CD4-positive, alpha-beta T cell treated with Interleukin-10 for 1 hour (primary cell): ENCODE data around the gene PLEKHM1.
A peak's percentile ranks its signal among the peaks of the same experiment; 100 is the strongest.
"Not testable (repeated sequence)": the region's sequence is repeated elsewhere in the genome, so short reads cannot be mapped to it uniquely, and the experiment has no call there.

Experiments
- DNase-seq: peaks from one replicate; pipeline ENCODE4 v3.0.0-alpha.2; 2020

The PLEKHM1 gene

DNA sequence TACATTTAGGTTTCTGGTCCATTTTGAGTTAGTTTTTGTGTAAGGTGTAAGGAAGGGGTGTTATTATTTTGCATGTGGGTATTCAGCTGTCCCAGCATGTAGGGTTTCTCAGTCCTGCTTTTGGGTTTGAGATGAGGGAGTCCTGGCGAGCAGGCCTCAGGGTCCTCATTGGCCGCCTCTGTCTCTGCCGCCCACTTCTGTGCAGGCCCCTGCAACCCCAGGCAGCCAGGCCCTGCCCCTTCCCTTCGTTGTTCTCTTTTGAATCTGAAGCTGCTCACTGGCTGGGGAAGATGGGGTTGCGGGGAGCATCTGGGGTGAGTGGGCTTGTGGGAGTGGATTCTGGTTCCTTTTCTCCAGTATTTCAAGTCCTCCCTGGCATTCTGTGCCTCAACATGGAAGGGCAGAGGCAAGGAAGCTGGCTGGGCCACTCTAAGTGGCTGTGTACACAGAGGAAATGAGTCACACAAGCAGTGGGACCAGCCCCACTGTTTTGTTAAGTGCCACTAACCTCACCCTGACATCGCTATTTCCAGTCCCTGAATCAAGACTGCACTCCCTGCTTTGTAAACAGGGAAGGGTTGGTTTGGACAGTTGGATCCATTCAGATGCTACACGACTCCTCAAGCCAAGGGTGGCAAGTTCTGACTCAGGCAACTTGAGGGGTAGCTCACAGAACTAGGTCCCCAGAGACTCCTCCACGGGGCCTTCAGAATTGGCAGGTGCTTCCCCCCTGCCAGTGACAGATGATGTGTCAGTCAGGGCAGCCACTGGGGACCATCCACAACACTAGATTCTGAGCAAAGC lies 28.8 kb downstream of the PLEKHM1 start:
- DNase-seq, result peak; percentile 17

DNA sequence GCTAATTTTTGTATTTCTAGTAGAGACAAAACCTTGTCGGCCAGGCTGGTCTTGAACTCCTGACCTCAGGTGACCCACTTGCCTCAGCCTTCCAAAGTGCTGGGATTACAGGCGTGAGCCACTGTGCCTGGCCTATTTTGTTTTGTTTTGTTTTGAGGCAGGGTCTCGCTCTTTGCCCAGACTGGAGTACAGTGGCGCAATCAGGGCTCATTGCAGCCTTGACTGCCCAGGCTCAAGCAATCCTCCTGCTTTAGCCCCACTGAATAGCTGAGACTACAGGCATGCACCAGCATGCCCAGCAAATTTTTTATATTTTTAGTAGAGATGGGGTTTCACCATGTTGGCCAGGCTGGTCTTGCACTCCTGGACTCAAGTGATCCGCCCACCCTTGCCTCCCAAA lies 30.1 kb downstream of the PLEKHM1 start:
- DNase-seq, result not testable (repeated sequence)

DNA sequence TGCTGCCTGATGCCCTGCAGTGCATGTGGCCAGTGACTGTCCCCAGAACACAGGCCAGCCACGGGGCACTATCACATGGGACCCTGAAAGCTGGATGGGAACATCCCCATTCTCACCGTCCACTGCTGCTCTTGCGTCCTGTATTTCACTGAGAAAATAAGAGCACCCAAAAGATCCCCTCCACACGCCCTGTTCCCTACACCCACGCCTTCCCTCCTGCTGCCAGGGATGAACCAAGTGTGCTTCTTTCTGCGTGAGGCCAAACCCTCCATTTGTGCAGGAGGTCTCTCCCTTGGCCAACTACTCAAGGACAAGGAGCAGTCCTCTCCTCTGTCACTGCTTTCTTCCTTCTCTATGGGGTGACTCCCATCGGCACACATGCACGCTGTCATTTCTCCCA lies 36.2 kb downstream of the PLEKHM1 start:
- not testable (repeated sequence) for DNase-seq

DNA sequence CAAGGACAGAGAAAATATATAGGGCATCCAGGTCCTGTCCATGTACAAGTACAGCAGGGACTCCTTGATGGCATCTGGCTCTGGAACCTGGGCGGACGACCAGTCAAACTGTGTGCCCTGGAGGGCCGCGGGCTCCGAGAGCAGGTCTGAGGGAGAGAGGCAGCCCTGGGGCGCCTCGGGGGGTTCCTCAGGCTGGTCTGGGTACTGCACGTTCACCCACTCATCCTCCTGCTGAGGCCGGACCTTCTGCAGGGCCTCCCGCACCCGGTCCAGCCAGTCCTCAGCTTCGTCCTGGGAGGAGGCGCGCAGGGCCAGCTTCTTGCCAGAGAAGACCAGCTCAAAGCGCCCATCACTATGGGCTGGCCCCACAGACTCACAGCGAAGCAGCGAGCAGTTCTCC lies 36.8 kb downstream of the PLEKHM1 start:
- DNase-seq, result not testable (repeated sequence)

DNA sequence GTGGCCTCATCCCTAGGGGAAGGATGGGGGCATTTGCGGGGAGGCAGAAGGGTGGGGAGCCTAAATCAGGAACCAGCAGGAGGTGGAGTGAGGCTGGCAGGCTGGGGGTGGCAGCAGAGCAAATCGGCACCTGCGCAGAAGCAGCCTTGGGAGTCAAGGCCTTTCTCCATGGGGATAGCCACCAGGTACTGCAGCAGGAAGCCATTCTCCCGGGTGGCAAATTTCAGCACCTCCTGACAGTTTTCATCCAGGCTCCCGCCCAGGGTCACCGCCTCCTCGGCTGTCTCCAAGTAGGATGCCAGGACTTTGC lies 37.3 kb downstream of the PLEKHM1 start:
- DNase-seq, result not testable (repeated sequence)

DNA sequence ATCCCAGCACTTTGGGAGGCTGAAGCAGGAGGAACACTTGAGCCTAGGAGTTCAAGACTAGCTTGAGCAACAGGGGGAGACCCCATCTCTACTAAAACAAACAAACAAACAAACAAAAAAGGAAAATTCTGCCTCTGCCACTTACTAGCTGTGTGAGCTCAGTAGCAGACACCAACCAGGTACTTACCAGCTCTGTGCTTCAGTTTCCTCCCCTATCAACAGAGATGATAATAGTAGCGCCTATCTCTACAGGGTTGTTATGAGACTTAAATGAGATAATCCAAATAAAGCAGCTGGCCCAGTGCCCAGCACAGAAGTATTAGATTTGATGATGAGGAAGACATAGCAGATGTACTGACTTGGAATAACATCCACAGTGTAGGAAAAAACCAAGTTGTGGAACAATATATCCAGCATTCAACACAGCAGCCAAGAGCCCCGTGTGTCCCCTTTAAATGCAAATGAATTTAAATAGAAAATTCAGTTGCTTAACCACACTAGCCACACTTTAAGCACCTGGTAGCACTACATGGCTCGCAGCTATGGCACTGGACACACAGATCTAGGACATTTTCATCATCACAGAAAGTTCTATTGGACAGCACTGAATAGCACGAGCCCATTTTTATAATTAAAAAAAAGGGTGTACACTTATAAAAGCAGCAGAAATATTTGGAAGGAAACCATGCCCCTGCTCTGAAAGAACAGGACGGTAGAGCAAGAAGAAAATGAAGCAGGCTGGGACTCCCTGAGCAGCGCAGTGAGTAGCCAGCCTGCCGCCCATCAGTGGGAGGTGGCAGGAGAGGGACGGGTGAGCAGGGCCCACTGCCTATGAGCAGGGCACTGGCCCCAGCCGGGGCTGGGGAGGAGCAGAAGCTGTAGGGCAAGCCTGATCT lies 37.9 kb downstream of the PLEKHM1 start:
- not testable (repeated sequence) for DNase-seq

DNA sequence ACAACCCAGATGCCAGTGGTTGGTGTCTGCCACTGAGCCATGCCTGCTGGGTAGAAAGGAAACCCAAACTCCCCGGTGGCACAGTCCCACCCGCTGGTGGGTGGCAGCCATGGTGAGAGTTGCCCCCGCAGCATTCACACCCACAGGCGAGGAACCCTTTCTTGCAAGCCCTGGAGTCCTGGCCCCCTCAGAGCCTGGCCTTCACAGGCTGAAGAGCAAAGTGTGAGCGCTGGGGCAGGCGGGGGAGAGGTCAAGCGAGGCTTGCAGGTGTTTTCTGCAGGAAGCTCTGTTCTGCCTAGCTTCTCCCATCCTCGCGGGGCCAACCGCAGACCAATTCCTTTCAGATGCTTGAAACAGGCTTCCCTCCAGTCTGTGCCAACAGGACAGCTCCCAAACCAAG lies 38.9 kb downstream of the PLEKHM1 start:
- not testable (repeated sequence) for DNase-seq

DNA sequence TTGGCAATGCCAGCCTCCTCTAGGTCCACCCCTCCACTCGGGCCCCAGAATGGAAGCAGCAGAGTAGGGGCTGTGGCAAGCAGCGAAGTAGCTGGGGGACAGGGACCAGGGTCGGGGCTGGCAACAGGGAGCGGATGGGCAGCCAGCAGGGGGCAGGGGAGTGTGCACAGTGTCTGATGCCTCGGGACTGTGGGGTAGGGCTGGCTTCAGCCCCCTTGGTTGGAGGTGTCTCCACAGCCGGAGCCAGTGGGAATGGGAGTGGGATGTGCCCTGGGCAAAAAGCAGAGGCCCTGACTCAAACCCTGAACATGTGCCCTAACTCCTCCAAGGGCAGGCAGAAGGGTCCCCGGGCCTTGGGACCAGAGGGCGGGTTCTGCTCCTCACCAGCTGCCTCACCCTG lies 39.4 kb downstream of the PLEKHM1 start:
- no peak for DNase-seq

DNA sequence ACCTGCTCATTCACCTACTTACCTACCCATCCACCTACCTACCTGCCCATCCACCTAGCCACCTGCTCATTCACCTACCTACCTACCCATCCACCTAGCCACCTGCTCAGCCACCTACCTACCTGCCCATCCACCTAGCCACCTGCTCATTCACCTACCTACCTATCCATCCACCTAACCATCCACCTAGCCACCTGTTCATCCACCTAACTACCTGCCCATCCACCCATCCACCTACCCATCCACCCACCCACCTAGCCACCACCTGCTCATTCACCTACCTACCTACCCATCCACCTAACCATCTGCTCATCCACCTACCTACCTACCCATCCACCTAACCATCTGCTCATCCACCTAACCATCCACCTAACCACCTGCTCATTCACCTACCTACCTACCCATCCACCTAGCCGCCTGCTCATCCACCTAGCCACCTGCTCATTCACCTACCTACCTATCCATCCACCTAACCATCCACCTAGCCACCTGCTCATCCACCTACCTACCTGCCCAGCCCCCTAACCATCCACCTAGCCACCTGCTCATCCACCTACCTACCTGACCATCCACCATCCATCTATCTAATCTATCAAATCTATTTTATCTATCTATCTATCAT lies 40.7 kb downstream of the PLEKHM1 start:
- not testable (repeated sequence) for DNase-seq

DNA sequence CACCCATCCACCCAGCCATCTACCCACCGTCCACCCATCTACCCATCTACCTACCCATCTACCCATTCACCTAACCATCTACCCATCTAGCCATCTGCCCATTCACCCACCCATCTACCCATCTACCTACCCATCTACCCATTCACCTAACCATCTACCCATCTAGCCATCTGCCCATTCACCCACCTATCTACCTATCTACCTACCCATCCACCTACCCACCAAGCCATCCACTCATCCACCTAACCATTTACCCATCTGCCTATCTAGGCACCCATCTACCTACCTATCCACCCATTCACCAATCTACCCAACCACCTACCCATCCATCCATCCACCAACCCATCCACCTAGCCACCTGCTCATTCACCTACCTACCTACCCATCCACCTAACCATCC lies 41.3 kb downstream of the PLEKHM1 start:
- DNase-seq, result not testable (repeated sequence)

DNA sequence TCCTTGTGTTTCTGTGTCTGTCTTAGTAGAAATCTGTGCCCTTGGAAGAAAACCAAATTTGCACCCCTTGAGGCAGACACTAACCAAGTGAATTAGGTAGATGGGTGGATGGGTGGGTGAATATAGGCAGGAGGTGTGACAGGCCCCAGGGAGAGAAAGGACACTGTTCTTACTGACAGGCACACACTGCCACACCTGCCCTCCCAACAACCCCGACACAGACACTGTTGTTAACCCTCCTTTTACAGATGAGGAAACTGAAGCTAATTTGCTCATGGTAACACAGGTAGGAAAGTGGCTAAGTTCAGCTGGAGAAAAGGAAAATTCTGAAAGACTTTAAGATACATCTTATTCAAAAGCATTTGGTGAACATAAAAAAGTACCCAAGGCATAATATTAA lies 42.0 kb downstream of the PLEKHM1 start:
- DNase-seq, result not testable (repeated sequence)

DNA sequence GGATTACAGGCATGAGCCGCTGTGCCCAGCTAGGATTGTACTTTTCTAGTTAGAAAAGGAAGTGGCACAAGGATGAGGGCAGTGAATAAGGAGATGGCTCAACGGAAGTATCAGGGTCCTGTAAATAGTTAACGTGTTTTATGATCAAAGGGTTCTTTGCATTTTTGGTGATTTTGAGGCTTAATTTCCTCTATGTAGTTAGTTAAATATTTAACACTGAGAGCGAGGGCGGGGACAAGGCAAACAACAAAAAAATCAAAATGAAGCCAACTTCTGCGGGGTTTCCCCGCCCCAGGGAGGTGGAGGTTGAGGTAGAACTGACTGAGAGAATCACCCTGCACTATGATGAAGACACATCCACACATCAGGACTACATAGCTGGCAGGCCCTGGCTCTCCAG lies 42.5 kb downstream of the PLEKHM1 start:
- not testable (repeated sequence) for DNase-seq

DNA sequence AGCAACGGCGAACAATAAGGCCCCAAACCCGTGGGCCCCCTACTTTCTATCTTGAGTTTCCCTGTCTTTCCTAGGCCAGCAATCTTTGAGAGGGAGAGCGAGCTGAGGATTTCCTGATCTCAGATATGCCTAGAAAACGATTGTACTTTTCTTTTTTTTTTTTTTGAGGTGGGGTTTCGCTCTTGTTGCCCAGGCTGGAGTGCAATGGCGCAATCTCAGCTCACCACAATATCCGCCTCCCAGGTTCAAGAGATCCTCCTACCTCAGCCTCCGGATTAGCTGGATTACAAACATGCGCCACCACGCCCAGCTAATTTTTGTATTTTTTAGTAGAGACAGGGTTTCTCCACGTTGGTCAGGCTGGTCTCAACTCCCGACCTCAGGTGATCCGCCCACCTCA lies 42.9 kb downstream of the PLEKHM1 start:
- not testable (repeated sequence) for DNase-seq

DNA sequence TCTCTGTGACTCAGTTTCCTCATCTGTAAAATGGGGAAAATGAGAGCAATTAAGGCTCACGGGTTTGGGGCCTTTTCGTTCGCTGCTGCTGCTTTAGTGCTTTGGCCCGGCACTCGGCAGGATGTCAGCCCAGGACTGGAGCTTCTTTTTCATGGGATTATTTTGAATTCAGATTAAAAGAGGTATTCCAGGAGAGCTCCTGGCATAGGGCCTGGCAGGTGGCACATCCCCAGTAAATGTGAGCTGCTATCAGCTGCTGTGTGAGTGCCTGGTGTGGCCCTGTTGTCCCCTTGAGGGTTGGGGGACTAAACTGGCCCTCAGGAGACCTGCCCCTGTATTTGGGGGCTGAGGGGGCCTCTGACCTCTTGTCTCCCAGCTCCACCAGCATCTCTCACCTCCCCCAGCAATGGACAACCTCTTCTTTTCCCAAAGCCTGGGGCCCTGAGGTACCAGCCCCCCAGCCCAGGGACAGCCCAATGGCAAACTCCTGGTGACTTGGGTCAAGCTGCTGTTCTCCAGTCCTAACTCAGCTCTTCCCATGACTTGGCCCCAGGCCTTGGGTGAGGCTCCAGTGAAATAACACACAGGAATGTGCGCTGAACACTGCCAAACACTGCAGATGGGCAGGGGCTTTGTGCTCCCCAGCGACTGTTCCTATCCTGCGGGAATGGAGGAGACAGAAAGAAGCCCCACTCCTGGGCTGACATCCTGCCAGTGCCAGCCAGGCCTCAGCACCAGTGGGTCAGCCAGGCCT lies 43.5 kb downstream of the PLEKHM1 start:
- DNase-seq, result not testable (repeated sequence)

DNA sequence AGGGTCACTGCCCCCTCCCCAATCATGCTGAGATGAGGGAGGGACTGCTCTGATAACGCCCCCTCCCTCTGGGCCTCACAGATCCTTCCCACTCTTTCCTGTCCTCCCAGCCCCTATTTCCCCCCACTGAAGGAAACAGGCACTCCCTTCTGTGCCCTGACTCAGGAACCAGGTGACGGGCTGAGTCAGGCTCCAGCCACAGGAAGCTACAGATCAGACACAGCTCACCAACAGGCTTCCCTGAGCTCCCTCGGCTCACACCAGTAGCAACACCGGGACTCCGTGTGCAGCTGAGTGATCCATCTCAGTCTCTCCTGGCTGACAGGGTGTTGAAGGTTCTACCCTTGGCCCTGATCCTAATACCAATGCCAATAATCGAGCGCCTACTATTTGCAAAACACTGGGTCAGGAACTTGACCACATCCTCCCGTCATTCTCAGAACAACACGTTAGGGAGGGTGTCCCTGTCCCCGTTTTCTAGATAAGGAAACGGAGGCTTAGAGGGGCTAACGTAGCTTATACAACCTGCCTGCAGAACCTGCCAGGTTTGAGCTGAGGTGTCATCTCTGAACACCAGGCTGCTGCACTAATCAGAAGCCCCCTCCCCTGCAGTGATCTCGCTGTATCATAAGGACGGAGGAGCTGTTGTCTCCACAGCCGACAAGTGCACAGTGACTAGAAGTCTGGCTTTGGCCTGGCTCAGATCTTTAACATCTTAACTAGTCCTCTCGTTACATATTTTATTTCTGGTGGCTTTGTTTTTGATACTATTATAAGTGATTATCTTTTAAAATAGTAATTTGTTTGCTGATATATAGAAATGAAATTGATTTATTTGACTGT lies 44.4 kb downstream of the PLEKHM1 start:
- peak; percentile 24 for DNase-seq

DNA sequence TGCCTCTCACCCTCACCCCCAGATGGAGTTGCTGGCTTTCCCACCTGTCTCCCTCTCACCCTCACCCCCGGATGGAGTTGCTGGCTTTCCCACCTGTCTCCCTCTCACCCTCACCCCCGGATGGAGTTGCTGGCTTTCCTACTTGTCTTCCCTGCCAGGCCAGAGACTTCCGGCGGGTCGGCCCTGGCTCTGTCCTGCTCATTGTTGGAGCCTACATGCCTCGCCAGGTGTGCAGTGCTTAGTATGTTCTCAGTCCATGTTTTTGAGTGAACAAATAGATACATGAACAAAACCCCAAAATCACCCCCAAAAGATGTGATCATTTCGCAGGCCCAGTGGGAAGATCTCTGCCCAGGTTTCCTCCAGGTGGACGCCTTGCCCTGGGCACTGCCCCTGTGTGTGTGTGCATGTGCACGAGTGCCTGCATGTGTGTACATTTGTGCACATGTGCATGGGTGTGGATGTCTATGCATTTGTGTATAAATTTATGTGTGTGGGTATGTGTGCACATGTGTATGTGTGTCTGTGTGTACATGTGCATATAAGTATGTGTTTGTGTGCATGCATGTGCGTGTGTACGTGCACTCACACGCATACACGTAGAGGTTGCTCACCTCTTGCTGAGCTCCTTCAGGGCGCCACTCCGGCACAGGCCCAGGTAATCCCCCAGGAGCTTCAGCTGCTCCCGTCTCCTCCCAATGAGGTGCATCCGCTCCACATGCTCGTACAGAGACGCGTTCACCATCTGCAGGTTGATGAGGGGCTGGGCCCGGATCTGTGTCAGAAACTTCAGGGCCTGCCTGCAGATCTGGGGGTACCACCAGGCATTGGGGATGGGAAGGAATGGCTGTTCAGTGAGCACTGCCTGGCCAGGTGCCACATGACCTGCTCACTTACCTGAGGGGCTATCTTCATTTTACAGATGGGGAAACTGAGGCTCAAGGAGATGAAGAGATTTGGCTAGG lies 45.4 kb downstream of the PLEKHM1 start:
- DNase-seq, result not testable (repeated sequence)

DNA sequence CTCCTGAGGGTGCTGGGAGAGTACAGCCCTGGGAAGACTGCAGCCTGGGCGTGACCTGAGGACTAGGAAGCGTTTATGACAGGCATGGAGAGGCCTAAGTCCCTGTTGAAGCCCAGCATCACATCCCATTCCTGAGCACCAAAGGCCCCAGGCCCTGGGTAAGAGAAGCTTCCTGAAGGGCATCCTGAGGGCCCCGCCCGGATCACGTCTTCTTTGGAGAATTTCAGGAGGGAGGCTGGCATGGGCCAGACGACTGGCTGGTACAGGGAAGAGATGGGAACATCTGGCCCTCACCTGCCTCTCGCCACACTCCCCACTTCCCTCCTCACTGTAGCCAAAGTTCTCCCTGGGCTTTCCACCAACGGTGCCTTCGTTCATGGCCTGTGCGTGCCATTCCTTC lies 46.2 kb downstream of the PLEKHM1 start:
- DNase-seq, result not testable (repeated sequence)

DNA sequence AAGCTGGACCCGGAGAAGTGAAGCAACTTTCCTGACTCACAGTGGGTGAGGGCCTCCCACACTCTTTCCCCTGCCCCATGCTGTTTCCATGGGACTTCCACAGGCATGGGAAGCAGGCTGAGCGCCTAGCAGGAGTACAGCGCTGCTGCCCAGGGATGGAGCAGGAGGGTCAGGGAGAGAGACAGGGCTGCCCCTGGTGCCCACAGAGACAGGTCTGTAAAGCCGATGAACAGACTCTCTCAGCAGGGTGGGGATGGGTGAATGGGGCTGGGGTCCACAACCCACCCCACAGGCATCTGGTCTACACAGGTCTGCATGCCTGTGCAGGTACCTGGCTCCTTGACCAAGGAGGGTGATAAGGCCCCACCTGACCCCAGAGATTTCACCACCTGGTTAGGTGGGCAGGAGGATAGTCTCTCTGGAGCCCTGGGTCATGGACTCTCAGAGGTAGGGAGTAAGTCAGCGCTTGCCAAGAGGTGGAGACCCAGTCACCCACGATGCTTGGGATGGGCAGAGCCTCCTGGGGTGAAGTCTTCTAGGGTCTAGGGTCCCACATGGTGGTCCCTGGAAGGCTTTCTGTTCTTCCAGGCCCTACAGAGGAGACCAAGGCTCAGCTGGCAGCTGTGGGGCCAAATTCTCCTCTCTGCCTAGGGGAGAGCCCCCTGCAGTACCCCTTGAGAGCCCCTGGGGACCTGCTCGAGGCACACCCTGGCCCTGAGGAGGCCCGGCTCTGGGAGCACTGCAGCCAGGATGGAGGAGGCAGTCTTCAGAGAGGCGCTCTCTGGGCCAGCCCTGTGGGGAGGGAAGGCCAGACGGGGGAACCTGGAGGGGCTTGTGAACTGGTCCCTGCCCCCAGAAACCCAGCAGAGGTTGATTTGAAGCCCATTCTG lies 46.9 kb downstream of the PLEKHM1 start:
- not testable (repeated sequence) for DNase-seq

DNA sequence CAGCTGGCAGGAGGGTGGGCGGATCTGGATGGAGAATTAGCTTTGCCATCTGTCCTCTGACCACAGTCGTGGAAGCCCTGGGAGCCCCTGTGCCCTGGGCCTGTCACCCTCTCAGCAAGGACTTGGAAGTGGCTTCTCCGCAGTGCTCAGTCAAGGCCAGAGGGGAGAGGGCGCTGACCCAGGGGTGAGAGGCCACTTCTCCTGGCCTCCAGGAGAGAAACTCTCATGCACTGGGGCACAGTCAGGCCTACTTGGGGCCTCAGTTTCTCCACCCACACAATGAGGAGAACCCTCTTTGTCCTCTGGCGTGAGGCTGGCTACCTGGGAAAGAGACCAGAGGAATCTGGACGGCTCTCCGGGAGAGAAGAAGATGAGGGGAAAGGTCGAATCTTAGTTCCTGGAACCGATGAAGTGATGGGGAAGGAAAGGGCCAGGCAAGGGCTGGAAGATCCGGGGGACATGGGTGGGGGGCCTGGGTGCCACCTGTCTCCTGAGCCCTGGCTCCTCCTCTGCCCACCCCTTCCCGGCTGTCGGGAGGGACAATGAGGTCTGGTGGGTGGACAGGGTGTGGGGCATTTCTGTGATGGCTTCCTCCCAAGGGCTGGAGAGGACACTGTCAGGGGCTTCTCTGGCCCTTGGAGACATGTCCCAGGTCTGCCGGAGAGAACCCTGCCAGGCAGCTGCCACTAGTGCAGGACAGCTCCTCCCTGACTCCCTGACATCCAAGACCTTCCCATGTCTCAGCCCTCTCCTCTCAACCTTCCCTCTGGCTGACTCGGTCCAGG lies 48.8 kb downstream of the PLEKHM1 start:
- no peak for DNase-seq
